ENCODE results near the gene NCAM1. TPM values are rescaled to one million over a fixed set of nuclear protein-coding genes. Genes with fewer than 3 reads are reported as not detected.

Gene NCAM1
- total RNA-seq, 1 experiment from 2014 or later: 12.0 TPM

DNA sequence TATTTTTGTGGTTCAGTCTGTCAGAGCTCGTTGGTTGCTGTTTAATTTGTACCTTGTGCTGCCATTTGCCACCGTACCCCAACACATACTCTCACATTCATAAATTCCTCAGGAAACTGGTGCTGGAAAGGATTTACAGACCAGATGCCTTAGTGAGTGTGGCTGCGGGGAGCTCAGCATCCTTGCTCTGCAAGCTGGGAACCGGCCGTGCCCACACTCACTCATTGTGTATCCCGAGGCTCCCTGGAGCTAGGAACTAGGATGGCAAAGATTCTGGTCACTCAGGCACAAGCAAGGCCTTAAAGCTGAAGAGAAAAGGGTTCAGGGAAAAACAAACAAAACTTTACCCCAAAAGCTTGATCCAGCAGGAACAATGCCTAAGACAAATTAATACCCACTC is 288.6 kb downstream of the NCAM1 start:
- CTCF ChIA-PET: no interaction called here
- no peak overlapping the region for H3K27ac ChIP-seq (ENCODE audit: low read depth, low read length, poor library complexity, severe bottlenecking)
- TF ChIP-seq, protein P1, sequence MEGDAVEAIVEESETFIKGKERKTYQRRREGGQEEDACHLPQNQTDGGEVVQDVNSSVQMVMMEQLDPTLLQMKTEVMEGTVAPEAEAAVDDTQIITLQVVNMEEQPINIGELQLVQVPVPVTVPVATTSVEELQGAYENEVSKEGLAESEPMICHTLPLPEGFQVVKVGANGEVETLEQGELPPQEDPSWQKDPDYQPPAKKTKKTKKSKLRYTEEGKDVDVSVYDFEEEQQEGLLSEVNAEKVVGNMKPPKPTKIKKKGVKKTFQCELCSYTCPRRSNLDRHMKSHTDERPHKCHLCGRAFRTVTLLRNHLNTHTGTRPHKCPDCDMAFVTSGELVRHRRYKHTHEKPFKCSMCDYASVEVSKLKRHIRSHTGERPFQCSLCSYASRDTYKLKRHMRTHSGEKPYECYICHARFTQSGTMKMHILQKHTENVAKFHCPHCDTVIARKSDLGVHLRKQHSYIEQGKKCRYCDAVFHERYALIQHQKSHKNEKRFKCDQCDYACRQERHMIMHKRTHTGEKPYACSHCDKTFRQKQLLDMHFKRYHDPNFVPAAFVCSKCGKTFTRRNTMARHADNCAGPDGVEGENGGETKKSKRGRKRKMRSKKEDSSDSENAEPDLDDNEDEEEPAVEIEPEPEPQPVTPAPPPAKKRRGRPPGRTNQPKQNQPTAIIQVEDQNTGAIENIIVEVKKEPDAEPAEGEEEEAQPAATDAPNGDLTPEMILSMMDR (conservative IDR thresholded peaks at IDR 0.05; ENCODE audit: low read depth, low read length): no peak
- TF ChIP-seq EZH2 (IDR thresholded peaks at IDR 0.05; ENCODE audit: borderline replicate concordance, low read depth, low read length, poor library complexity, severe bottlenecking): no peak
- H3K9me3 ChIP-seq (ENCODE audit: low read depth, low read length, poor library complexity, severe bottlenecking): no peaks in the 10 kb centered on the region
- intact Hi-C loops (cut with micrococcal nuclease; ENCODE audit: unreplicated experiment): no loop called here
- peaks cover 12% of the 10 kb centered on the region for H3K4me1 ChIP-seq (ENCODE audit: insufficient read depth, low read length, poor library complexity, severe bottlenecking)
- H3K36me3 ChIP-seq (ENCODE audit: insufficient read depth, low read length, poor library complexity, severe bottlenecking): no peaks in the 10 kb centered on the region
- no TSS peak for BruUV-seq (replicated peaks)
- POLR2A ChIA-PET (ENCODE audit: low non-redundant PET): no interaction called here
- H3K27me3 ChIP-seq (replicated peaks; ENCODE audit: insufficient read depth, low read depth, low read length, poor library complexity): no peaks in the 10 kb centered on the region
- DNase-seq (ENCODE audit: low spot score): no peak
- H3K4me3 ChIP-seq (ENCODE audit: low read depth, low read length, poor library complexity, severe bottlenecking): no peak overlapping the region

DNA sequence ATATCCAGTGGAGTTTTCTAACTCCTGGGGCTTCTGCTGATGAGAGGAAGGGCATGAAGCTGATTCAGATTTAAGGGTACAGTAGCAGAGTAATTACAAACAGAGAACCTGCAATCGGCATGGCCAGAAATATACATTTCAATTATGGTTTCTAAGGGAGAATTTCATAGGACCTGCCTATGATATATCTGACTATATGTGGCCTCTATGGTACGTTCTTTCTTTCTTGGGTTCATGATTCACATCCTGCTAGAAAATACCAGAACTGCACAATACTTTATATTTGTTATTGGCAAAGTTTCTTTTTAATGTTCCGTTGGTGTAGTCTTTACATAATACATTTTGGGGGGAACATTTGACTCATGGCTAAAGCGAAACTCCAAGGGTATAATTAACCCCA is 290.1 kb downstream of the NCAM1 start:
- Histone ChIP-seq H3K4me1 (ENCODE audit: insufficient read depth, low read length, poor library complexity, severe bottlenecking) (peaks cover 27% of the 10 kb centered on the region), H3K27ac (ENCODE audit: low read depth, low read length, poor library complexity, severe bottlenecking) (no peak overlapping the region), H3K36me3 (ENCODE audit: insufficient read depth, low read length, poor library complexity, severe bottlenecking) (no peaks in the 10 kb centered on the region), H3K9me3 (ENCODE audit: low read depth, low read length, poor library complexity, severe bottlenecking) (no peaks in the 10 kb centered on the region), H3K27me3 (replicated peaks; ENCODE audit: insufficient read depth, low read depth, low read length, poor library complexity) (no peaks in the 10 kb centered on the region), H3K4me3 (ENCODE audit: low read depth, low read length, poor library complexity, severe bottlenecking) (no peak overlapping the region)
- no peak for DNase-seq (ENCODE audit: low spot score)
- no TSS peak for BruUV-seq (replicated peaks)
- TF ChIP-seq, protein P1 (conservative IDR thresholded peaks at IDR 0.05; ENCODE audit: low read depth, low read length): no peak
- no peak for TF ChIP-seq EZH2 (IDR thresholded peaks at IDR 0.05; ENCODE audit: borderline replicate concordance, low read depth, low read length, poor library complexity, severe bottlenecking)
- ChIA-PET POLR2A (ENCODE audit: low non-redundant PET) (no interaction called here), CTCF (no interaction called here)
- intact Hi-C loops (cut with micrococcal nuclease; ENCODE audit: unreplicated experiment): no loop called here

DNA sequence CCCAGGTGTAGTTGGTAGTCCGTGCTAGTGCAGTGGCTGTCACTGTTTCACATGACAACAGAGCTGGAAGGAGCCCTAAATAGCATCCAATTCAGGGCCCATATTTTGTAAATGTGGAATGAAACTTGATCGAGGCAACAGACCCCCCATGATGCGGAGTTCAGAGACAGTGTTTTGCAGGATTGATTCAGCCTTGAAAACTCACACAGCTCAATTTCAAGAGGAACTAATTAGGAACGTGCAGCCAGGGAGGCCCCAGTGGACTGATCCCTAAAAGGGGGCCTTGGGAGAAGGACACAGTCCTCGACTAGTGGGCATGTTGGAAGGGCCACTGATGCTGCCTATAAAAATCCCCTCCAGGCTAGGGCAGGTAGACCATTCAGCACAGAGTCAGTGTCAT is 292.2 kb downstream of the NCAM1 start:
- no TSS peak for BruUV-seq (replicated peaks)
- H3K4me3 ChIP-seq (ENCODE audit: low read depth, low read length, poor library complexity, severe bottlenecking): no peak overlapping the region
- DNase-seq (ENCODE audit: low spot score): no peak
- H3K27ac ChIP-seq (ENCODE audit: low read depth, low read length, poor library complexity, severe bottlenecking): no peak overlapping the region
- H3K27me3 ChIP-seq (replicated peaks; ENCODE audit: insufficient read depth, low read depth, low read length, poor library complexity): no peaks in the 10 kb centered on the region
- POLR2A ChIA-PET (ENCODE audit: low non-redundant PET): interaction anchor here (0.7 kb wide), 1 partner anchor 13 kb away, joined by 3 read pairs; no protein-coding TSS in a partner anchor
- no peaks in the 10 kb centered on the region for H3K36me3 ChIP-seq (ENCODE audit: insufficient read depth, low read length, poor library complexity, severe bottlenecking)
- CTCF ChIA-PET: no interaction called here
- no peaks in the 10 kb centered on the region for H3K9me3 ChIP-seq (ENCODE audit: low read depth, low read length, poor library complexity, severe bottlenecking)
- TF ChIP-seq EZH2 (IDR thresholded peaks at IDR 0.05; ENCODE audit: borderline replicate concordance, low read depth, low read length, poor library complexity, severe bottlenecking): no peak
- TF ChIP-seq, protein P1 (conservative IDR thresholded peaks at IDR 0.05; ENCODE audit: low read depth, low read length): no peak
- intact Hi-C loops (cut with micrococcal nuclease; ENCODE audit: unreplicated experiment): no loop called here
- peaks cover 30% of the 10 kb centered on the region for H3K4me1 ChIP-seq (ENCODE audit: insufficient read depth, low read length, poor library complexity, severe bottlenecking)
